Fibroblast of skin of right quadriceps (primary cell): ENCODE measurements around the gene TPPP2.
"Not testable (repeated sequence)": the region's sequence is repeated elsewhere in the genome, so short reads cannot be mapped to it uniquely, and the experiment has no call there.

ENCODE experiments used
- DNase-seq: peaks from one replicate; pipeline ENCODE4 v3.0.0-alpha.2; 2013

TPPP2 gene

GRCh38 chr14:21029917-21030316, at the start of gene TPPP2:
Gene TPPP2 (plus strand): TSS chr14:21030217. CDS start chr14:21030582, 365 bp downstream.
- no peak for DNase-seq

- DNase-seq = no peak
Measured at GRCh38 chr14:20980906-20981305, 49.1 kb upstream of the TPPP2 start.

GRCh38 chr14:20982646-20983369, 47.2 kb upstream of the TPPP2 start:
- no peak for DNase-seq

- DNase-seq = not testable (repeated sequence)
Measured at GRCh38 chr14:20985650-20986049, 44.4 kb upstream of the TPPP2 start.

DNA sequence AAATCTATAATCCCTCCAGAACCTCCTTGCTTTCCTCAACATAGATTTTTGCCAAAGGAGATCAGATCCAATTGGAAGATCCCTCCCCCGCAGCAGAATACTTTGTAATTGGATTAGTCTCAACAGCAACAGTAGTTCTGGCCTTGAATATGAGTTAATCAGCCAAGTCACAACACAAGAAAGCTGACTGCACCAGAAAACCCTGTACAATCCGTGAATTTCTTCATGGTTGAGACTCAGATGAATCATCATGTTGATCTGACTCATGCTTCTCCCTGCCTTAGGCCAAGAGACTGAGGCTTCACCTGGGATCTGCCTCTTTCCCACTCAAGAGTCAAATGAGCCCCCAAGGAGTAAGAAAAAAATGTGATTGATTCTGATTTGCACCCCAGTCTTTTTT, 43.2 kb upstream of the TPPP2 start:
- peak; percentile 93 for DNase-seq

DNA sequence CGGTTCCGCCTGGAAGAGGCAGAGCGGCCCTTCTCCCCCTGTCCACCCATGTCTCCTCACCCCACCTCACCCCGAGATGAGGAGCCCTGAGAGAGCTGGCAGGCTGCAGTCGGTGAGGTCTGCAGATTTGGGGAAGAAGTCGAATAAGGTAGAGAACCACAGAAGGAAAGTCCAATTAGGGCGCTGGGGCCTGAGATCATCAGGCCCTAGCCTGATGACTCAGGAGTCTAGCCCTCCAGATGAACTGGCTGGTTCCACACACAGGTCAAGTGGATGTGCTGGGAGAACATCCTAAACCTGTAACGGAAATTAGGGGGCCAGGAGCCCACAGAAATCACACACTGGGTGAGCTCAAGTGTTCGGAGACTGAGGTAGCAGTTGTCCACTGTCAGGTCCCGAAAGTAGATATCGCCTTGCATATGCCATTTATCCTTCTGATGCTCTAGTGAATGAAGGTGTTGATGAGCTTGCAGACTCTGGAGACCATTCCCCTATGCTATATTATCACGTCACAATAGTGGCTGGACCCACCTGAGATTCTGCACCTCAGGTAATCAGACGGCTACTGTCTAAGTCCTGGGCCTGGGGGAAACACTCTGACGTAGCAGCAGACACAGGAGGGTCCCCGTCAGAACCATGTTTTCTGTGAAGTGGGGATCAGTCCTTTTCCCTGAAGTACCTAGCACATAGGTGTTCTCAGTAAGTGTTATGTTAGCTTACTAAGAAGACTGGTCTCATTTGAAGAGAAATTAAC, 41.1 kb upstream of the TPPP2 start:
- DNase-seq = no peak

GRCh38 chr14:20989471-20989786, 40.6 kb upstream of the TPPP2 start:
- no peak for DNase-seq

DNA sequence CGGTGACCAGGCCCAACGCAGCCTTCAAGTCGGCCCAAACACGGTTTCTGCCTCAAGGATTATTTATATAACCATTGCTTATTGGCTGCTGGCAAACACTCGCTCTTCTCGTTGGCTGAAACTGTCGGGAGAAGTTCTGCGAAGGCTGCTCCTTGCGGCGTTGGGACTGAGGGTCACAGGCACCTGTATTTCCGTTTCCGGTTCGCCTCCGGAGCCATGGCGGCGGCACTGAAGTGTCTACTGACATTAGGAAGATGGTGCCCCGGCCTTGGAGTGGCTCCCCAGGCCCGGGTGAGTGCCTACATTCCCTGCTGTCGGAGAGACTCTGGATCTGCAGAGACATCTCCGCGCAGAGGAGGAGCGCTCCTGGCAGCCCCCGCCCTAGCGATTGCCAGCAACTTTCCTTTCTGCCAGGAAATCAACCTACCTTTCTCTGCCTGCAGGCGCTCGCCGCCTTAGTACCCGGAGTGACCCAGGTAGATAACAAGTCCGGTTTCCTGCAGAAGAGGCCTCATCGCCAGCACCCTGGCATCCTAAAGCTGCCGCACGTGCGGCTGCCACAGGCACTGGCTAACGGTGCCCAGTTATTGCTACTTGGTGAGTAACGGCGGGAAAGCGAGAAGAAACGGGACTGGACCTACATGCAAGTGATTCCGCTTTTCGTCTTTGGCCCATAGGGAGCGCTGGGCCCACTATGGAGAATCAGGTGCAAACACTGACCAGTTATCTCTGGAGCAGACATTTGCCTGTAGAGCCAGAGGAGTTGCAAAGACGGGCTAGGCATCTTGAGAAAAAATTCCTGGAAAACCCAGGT, 40.0 kb upstream of the TPPP2 start, which contains the start of gene METTL17:
Gene METTL17 (plus strand): TSS at position 194 of the 814 bp plus-strand sequence. CDS start 23 bp downstream, at position 217.
- peak; percentile 98 for DNase-seq

DNA sequence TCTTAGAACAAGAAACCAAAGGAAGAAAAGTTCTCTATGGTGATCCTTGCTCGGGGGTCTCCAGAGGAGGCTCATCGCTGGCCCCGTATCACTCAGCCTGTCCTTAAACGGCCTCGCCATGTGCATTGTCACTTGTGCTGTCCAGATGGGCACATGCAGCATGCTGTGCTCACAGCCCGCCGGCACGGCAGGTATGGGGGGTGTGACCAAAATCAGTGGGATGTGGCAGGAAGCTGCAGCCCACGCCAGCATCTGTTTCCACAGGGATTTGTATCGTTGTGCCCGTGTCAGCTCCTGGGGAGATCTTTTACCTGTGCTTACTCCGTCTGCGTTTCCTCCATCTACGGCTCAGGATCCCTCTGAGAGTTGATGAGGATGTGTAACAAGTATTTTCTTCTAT, 33.5 kb upstream of the TPPP2 start:
- DNase-seq = no peak

GRCh38 chr14:20997115-20997514, 32.9 kb upstream of the TPPP2 start:
- no peak for DNase-seq

DNA sequence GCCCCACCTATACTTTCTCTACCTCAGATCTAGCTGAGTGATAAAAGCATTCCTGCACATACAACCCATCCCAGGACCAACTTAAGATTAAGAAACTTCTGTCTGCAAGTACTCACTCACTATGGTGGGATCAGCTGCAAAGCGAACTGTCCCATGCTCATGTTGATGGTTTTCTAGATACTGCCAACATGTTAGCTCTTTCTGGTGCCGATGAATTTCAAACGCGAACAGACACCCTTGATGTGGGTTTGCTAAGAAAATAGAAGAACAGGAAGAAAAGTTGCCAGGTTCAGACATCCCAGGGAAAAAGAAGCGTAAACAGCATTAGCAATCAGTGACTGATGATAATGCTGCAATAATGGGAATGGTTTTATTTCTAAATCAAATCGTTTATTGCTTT, 32.5 kb upstream of the TPPP2 start:
- no peak for DNase-seq

- no peak for DNase-seq
Measured at GRCh38 chr14:20998139-20998538, 31.9 kb upstream of the TPPP2 start.

- peak; percentile 77 for DNase-seq
Measured at GRCh38 chr14:20998674-20999366, 31.2 kb upstream of the TPPP2 start, which contains the start of gene SLC39A2. Gene SLC39A2 (plus strand): TSS chr14:20999293. CDS start chr14:20999447, 154 bp downstream.

DNA sequence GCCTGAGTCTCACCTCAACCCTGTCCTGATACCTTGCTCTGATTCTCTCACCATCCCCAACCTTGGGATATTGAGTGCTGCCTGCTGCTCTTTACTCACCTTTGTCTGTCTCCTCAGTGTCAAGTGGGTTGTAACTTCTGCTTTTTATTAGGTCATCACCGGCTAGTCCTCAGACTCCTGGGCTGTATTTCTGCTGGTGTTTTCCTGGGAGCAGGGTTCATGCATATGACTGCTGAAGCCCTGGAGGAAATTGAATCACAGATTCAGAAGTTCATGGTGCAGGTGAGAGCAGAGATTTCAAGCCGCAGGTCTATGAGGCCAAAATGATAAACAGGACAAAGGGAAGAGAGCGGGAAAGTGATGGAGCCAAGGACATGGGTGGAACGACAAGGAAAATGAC, 30.4 kb upstream of the TPPP2 start:
- DNase-seq = no peak

- DNase-seq = no peak
Measured at GRCh38 chr14:21001218-21001617, 28.8 kb upstream of the TPPP2 start.

DNA sequence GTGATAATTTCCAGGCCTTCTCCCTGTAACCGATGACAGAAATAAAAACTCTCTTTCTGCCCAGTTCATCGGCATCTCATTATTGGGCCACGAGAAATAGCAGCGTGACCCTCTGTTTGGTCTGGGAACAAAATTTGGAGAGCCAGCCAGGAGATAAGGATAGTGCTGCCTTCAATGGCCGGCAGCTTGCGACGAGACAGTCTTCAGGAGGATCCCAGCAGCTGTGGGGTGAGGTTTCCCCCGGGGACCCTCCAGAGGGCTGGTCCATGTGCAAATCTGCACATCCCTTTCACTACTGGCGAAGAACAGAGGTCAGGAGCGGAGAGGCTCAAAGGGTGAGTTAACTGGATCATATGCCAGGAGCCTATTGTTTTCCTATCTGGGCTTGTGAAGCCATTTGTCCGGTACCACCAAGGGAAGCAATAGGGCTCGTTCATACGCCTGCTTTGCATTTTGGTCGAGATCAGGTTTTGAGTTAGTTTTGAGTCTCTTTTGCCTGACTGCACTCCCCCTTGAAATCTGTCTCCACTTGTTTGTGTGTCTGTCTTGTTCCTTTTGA, 26.1 kb upstream of the TPPP2 start:
- no peak for DNase-seq

DNA sequence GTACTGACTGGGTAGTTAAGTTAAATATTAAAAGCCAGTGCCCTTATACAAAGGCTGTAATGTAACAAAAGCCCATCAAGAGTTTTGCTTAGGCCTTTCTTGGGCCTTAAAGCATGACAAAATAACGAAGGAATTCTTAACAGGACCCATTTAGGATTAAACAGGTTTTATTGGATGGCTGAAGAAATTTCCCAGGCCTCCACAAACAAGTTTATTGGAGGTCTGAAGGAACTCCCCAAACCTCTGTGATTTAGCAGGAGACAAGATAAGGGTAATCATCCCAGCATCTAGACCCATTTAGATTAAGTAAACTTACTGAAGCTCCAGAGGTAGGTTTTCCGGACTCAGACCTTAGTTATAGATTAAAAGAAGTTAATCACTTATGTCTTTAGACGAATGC, 20.3 kb upstream of the TPPP2 start:
- DNase-seq = not testable (repeated sequence)

GRCh38 chr14:21011136-21011535, 18.9 kb upstream of the TPPP2 start:
- no peak for DNase-seq

- DNase-seq = peak; percentile 77
Measured at GRCh38 chr14:21014761-21015190, 15.2 kb upstream of the TPPP2 start.

GRCh38 chr14:21015312-21015711, 14.7 kb upstream of the TPPP2 start:
- DNase-seq = no peak

DNA sequence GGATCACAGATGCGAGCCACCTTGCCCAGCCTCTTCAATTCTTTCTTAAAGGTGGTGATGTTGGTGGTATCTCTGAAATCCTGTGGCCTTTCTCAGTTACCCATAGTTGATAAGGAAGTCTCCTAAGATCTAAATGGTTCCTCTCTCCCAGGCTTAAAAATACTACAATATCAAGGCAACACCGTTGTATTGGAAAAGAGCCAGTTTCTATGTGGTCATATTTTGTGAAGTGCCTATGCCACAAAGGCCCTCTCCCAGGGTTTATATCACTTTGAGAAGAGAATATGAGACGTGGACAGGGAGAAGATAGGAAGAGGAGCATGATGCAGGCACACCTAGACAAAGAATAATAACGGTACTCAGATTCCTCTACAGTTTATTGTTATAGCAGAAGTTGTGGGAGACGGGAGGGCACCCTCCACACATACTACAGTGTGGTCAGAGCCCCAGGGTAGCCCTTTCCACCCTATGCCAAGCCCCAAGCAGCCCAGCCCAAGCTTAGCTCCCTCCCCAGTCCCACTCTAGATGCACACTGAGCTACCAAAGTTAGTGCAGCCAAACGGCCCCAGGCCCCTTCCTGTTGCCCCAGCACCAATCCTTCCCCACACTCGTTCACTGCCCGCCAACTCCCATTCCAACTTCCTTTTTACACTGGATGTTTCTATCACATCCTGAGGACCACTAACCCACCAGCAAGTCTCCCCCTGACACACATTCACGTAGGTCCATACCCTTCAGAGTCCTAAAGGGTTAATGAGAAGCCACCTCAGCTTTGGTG, 13.4 kb upstream of the TPPP2 start:
- DNase-seq = no peak
